NT2/D1 (cell line): ENCODE measurements around the gene PSMB1.

Experiments used
- SUZ12 ChIP-seq: IDR thresholded peaks from 2 replicates; pipeline ENCODE4 v1.6.1; 2011; ENCODE audit not compliant: insufficient read length, insufficient read depth; ENCODE audit errors: extremely low read depth
- YY1 ChIP-seq: IDR thresholded peaks from 2 replicates; pipeline ENCODE4 v1.6.1; 2011; ENCODE audit not compliant: insufficient read length, insufficient read depth
- ZNF274 ChIP-seq: IDR thresholded peaks from 2 replicates; pipeline ENCODE4 v1.6.1; 2011; ENCODE audit warnings: mild to moderate bottlenecking, low read depth, low read length

DNA sequence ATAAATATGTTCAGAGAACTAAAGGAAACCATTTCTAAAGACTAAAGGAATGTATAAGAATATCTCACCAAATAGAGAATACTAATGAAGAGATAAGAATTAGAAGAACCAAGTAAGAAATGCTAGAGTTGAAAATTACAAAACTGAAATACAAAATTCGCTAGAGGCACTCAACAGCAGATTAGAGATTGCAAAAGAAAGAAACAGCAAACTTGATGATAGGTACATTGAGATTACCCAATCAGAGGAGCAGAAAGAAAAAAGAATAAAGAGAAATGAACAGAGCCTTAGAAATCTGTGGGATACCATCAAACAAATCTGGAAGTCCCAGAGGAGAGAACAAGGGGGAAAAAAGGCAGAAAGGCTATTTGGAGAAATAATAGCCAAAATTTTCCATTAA lies 37.6 kb upstream of the PSMB1 start:
- TF ChIP-seq YY1 (no peak), ZNF274 (no peak), SUZ12 (no peak)
